Islet precursor cell (in vitro differentiated cells): Measurements from ENCODE around the gene DIDO1.

Experiments
- DNase-seq: peaks from one replicate; pipeline ENCODE4 v3.0.0-alpha.2; 2018

The DIDO1 gene

GRCh38 chr20:62949962-62950361 lies 23.7 kb upstream of the DIDO1 start:
- no peak for DNase-seq

- DNase-seq, result no peak
Observed at GRCh38 chr20:62949153-62949821, 23.0 kb upstream of the DIDO1 start.

DNA sequence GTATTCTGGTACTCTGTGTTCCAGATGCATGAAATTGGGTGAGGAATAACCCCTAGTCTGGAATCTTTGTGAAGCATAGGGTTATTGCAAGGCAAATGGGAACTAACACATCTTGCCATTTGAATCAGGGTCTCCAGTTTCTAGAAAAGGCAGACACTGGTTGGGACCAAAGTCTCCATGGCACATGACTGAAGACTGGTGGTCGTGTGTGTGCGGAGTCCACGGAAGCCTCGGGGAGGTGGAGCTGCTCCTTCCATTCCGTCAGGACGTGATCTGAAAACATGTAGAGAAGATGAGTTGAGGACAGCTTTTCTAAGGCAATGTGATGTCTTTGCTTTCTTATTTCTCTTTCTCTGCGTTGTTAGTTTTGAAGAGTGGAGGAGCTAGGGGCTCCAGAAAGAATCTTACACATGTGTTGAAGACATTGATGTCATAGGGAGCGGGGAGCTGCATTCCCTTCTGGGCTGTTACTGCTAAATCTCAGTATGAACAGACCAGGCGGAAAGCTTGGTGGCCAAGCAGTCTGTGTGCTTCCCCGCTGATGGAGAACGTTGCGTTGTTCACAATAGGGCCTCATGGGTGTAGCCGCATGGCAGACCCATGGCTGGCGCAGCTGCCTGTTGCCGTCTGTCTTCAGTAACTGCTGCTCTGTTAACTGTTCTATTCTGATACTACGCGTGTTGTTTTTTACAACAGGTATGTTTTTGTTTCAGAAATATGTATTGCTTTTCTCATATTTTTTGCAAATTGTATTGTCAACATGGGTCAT lies 21.4 kb upstream of the DIDO1 start:
- DNase-seq, result no peak

GRCh38 chr20:62946918-62947317 lies 20.6 kb upstream of the DIDO1 start:
- no peak for DNase-seq

- DNase-seq, result no peak
Observed at GRCh38 chr20:62945771-62946339, 19.6 kb upstream of the DIDO1 start.

DNA sequence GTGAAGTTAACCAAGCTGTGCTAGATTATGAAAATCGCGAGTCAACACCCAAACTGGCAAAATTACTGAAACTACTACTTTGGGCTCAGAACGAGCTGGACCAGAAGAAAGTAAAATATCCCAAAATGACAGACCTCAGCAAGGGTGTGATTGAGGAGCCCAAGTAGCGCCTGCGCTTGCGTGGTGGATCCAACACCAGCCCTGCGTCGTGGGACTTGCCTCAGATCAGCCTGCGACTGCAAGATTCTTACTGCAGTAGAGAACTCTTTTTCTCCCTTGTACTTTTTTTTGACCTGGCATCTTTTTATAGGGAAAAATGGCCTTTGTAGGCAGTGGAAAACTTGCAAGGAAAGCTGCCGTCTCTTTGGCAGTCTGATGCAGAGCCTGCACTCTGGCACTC lies 18.4 kb upstream of the DIDO1 start:
- DNase-seq, result no peak

GRCh38 chr20:62944184-62944583 lies 17.9 kb upstream of the DIDO1 start:
- DNase-seq, result no peak

DNA sequence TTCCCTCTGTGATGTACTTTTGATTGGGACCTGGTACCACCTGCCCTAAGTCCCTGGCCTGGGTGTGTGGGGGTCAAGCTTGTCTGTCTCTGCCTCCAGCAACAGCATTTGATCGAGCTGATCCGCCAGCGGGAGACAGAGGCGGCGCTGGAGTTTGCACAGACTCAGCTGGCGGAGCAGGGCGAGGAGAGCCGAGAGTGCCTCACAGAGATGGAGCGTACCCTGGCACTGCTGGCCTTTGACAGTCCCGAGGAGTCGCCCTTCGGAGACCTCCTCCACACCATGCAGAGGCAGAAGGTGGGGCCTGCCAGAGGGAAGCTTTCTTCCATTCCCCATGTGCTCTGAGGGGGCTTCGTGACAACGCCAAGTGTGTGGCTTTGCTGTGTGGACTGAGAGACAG lies 17.1 kb upstream of the DIDO1 start:
- DNase-seq, result no peak

- no peak for DNase-seq
Observed at GRCh38 chr20:62942456-62942855, 16.2 kb upstream of the DIDO1 start.

- DNase-seq, result no peak
Observed at GRCh38 chr20:62941792-62942191, 15.5 kb upstream of the DIDO1 start.

DNA sequence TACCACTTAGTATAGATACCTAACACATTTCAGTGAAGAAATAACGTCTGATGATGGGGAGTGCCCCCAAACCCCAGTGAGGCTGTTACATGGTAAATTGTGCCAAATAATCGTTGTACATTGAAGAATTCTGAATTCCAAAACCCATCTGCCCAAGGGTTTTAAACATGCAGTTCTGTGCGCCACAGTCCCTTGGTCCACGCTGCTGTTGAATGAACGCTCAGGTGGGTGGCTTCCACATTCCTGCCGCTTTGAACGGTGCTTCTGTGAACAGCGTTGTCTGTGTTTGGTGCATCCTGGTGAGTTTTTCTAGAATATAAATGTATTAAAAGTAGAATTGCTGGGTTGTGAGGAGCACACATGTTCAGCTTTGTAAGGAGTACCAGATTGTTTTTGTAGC lies 14.6 kb upstream of the DIDO1 start:
- DNase-seq, result no peak

DNA sequence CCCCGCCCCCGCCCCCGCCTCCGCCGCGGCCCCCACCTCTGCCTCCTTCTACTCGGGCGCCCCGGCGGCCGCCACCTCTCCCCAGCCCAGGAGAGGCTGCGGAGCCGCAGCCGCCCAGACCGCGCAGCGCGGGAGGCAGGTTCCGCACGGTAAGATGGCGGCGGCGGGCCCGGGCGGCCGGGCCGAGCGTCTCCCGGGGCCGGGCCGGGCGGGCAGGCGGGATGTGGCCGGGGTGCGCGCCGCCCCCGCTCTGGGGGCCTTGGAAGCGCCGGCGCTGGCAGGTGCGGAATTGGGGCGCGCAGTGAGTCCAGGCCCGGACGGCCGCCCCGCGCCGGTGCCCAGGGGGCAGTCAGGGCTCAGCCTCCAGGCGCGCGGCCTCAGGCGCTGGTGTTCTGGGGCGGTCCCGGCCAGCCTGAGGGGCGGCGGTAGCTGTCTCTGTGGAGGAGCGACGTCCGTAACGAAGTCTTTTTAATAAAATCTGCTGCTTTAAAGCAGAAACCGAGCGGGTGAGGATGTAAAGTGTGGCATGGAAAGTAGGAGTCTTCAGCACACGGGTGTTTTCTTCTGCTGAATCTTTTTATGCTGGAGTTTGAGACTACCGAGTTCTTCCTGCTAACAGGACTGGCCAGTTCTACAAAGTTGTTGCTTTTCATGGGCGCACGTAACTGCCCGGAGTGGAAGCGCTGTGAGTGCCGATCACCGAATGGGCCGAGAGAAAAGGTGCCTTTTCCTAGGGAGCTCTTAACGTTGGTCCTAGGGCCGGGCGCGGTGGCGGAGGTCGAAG lies 12.0 kb upstream of the DIDO1 start, which contains the start of gene GID8:
Gene GID8, plus strand, starts transcription at position 43 of the 784 bp plus-strand sequence. CDS start 3,356 bp downstream, outside the sequence.
- DNase-seq, result no peak

- peak; percentile 98 for DNase-seq
Observed at GRCh38 chr20:62937268-62938104, 11.2 kb upstream of the DIDO1 start.

DNA sequence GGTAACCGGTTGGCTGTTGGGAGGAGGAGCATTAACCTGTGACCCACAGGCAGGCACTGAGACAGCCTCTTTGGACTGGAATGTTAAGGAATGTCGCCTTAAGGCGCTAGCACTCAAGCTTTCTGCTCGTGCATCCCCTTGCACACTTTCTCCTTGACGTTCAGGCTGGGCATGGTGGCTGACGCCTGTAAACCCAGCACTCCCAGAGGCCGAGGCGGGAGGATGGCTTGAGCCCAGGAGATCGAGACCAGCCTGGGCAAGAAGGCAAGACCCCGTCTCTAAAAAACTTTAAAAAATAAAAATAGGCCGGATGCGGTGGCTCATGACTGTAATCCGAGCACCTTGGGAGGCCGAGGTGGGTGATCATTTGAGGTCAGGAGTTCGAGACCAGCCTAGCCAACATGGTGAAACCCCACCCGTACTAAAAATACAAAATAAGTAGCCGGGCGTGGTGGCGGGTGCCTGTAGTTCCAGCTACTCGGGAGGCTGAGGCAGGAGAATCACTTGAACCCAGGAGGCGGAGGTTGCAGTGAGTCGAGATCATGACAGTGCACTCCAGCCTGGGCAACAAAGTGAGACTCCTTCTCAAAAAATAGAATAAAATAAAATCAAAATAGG lies 9.8 kb upstream of the DIDO1 start:
- peak; percentile 88 for DNase-seq

DNA sequence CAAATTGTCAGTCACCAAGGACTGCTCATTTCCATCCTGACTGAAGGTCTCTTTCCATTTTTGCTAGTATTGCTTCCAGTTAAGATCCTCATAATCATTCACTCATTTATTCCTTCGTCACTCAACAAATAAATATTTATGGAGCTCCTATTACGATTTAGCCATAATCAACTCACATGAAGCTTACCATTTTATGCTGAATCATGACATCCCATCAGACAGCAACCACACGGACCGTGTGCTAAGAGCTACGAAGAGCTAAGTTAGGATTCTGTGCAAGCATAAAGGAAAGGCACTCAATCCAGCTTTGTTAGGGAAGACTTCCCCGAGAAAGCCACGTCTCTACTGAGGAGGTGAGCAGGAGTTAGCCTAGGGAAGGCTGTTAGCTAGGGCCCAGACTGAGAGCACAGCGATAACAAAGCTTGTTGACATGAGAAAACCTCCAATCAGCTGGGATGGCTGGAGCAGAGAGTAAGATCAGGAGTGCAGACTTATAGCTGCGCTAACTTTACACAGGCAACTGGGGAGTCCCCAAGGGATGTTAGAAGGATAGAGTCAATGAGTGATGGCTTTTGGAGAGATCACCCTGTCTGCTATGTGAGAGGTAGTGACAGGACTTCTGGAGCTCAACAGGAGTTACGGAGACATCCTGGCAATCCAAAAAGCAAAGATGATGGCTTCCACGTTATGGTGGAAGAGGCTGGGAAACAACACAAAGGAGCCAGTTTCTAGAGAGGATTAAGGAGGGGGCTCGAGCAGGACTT lies 9.1 kb upstream of the DIDO1 start:
- no peak for DNase-seq

DNA sequence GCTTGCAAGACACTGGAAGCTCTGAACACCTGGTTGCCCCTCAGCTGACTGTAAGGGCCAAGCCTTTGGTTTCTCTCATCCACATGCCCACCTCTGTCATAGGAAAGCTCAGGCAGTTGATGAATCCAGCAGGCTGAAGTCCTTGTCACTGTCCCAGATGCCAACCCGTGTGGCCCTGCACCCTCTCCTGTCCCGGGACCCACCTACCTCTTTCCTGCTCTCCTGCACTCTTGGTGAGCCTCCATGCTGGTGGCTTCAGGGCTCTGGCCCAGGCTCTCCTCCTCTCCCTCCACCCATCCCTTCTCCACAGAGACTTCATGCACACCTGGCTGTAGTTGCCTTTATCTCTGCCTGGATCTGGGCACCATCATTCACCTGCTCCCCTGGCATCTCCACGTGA lies 7.7 kb upstream of the DIDO1 start:
- no peak for DNase-seq

GRCh38 chr20:62931464-62931863 lies 5.2 kb upstream of the DIDO1 start:
- no peak for DNase-seq

GRCh38 chr20:62929051-62929538 lies 2.8 kb upstream of the DIDO1 start:
- peak; percentile 93 for DNase-seq

- DNase-seq, result peak; percentile 83
Observed at GRCh38 chr20:62928246-62928939, 2.1 kb upstream of the DIDO1 start.

DNA sequence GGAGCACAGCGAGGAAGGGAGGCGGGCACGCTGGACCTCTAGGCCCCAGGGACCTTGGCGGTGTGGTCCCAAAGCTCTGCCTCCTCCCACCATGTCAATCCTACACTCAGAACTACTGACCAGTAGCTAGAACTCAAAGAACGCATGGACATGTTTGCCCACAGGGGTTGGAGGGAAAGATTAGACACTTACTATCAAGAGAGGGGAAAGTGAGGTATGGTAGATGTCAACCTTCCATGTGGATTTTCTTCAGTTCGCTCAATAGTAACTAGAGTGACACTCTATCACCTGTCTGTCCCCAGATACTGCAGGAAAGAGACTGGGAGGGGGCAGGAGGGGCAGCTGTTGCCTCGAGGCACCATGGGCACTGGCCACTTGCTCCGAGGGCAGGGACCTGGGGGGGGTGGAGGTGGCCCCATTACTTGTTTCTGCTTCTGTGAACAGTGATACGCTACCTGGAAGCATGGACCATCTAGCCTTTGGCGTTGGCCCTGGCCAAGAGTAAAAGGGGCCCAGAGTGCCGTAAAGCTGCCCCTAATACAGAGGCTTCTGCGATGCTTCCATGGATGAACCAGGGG lies 912 bp upstream of the DIDO1 start:
- no peak for DNase-seq
